HuH-7.5 (cell line): Measurements from ENCODE around the gene PDS5A.
"Not testable (repeated sequence)": the region's sequence is repeated elsewhere in the genome, so short reads cannot be mapped to it uniquely, and the experiment has no call there.

Experiments used
- DNase-seq: peaks from one replicate; pipeline ENCODE4 v3.0.0; 2011; ENCODE audit warnings: low spot score

PDS5A gene

GRCh38 chr4:39977489-39978377 lies at the start of gene PDS5A:
PDS5A (minus strand) TSS chr4:39977911; CDS start chr4:39976577, 1,334 bp downstream.
- peak; percentile 83 for DNase-seq

GRCh38 chr4:40024049-40024448 lies 46.3 kb upstream of the PDS5A start:
- not testable (repeated sequence) for DNase-seq

GRCh38 chr4:40021116-40021515 lies 43.4 kb upstream of the PDS5A start:
- DNase-seq, result not testable (repeated sequence)

- no peak for DNase-seq
Observed at GRCh38 chr4:40020221-40020620, 42.5 kb upstream of the PDS5A start.

- no peak for DNase-seq
Observed at GRCh38 chr4:40016007-40016406, 38.3 kb upstream of the PDS5A start.

GRCh38 chr4:40003986-40004385 lies 26.3 kb upstream of the PDS5A start:
- no peak for DNase-seq

- no peak for DNase-seq
Observed at GRCh38 chr4:40000711-40001110, 23.0 kb upstream of the PDS5A start.

GRCh38 chr4:39998659-39999345 lies 21.1 kb upstream of the PDS5A start:
- no peak for DNase-seq

GRCh38 chr4:39996811-39997210 lies 19.1 kb upstream of the PDS5A start:
- DNase-seq, result no peak

- DNase-seq, result no peak
Observed at GRCh38 chr4:39994406-39994805, 16.7 kb upstream of the PDS5A start.

- DNase-seq, result not testable (repeated sequence)
Observed at GRCh38 chr4:39989381-39989780, 11.7 kb upstream of the PDS5A start.

GRCh38 chr4:39987485-39987884 lies 9.8 kb upstream of the PDS5A start:
- DNase-seq, result no peak

- no peak for DNase-seq
Observed at GRCh38 chr4:39978904-39979303, 1.2 kb upstream of the PDS5A start.

- DNase-seq, result no peak
Observed at GRCh38 chr4:39978378-39978775, 666 bp upstream of the PDS5A start.

- peak; percentile 18 for DNase-seq
Observed at GRCh38 chr4:39976945-39977488, 694 bp downstream of the PDS5A start.

- DNase-seq, result peak; percentile 61
Observed at GRCh38 chr4:39976141-39976944, 1.4 kb downstream of the PDS5A start.

- no peak for DNase-seq
Observed at GRCh38 chr4:39975488-39976089, 2.1 kb downstream of the PDS5A start.

- DNase-seq, result not testable (repeated sequence)
Observed at GRCh38 chr4:39973052-39973451, 4.7 kb downstream of the PDS5A start.

- DNase-seq, result no peak
Observed at GRCh38 chr4:39970671-39971640, 6.8 kb downstream of the PDS5A start.

- DNase-seq, result no peak
Observed at GRCh38 chr4:39963656-39964055, 14.1 kb downstream of the PDS5A start.
